WTC11 (cell line): Measurements from ENCODE around the gene MITD1. TPM values are rescaled to one million over a fixed set of nuclear protein-coding genes. Genes with fewer than 3 reads are reported as not detected.
"Not testable (repeated sequence)": the region's sequence is repeated elsewhere in the genome, so short reads cannot be mapped to it uniquely, and the experiment has no call there.

ENCODE experiments used
- ATAC-seq: fragments of 200-7000 bp; cut with Tn5 transposase; 2 replicates; pipeline ENCODE4 v1.10.0; 2021; ENCODE audit warnings: mild to moderate bottlenecking, moderate library complexity
- CTCF ChIA-PET: fragments of 300-600 bp; sonication (Branson Sonifier 250); formaldehyde crosslinking; loops from one replicate; lab custom pipeline; 2021; ENCODE audit warnings: antibody characterized with exemption; lab: Charles Lee
- POLR2A ChIA-PET: fragments of 350-600 bp; sonication (Branson Sonifier 250); formaldehyde crosslinking; loops from one replicate; lab custom pipeline; 2021; ENCODE audit warnings: antibody characterized with exemption; lab: Charles Lee
- DNase-seq: peaks from one replicate; pipeline ENCODE4 v3.0.0; 2021; ENCODE audit warnings: low spot score
- H3K27ac Mint-ChIP-seq: 2 replicates; pipeline ENCODE4 v1.8.0; 2021; ENCODE audit warnings: mixed read lengths
- H3K27me3 Mint-ChIP-seq: 2 replicates; pipeline ENCODE4 v1.8.0; 2021; ENCODE audit warnings: low read depth, mild to moderate bottlenecking, moderate library complexity, mixed read lengths
- H3K36me3 Mint-ChIP-seq: 2 replicates; pipeline ENCODE4 v1.8.0; 2021; ENCODE audit warnings: mixed read lengths
- H3K4me1 Mint-ChIP-seq: 2 replicates; pipeline ENCODE4 v1.8.0; 2022; ENCODE audit warnings: mixed read lengths
- H3K4me3 Mint-ChIP-seq: 2 replicates; pipeline ENCODE4 v1.8.0; 2021; ENCODE audit warnings: mild to moderate bottlenecking, moderate library complexity, mixed read lengths
- H3K9me3 Mint-ChIP-seq: 2 replicates; pipeline ENCODE4 v1.8.0; 2021; ENCODE audit warnings: mixed read lengths
- CTCF ChIP-seq: fragments of 200-600 bp; IDR thresholded peaks from 2 replicates; pipeline ENCODE4 v1.8.0; 2022; ENCODE audit warnings: antibody characterized with exemption
- ETV6 ChIP-seq: sonication (generic); formaldehyde crosslinking; IDR thresholded peaks from 2 replicates; pipeline ENCODE4 v1.8.1; 2022; ENCODE audit warnings: mild to moderate bottlenecking, missing genetic modification reagents
- FOXP1 ChIP-seq: sonication (generic); formaldehyde crosslinking; IDR thresholded peaks from 2 replicates; pipeline ENCODE4 v1.8.0; 2022; ENCODE audit warnings: missing genetic modification reagents, mild to moderate bottlenecking, moderate library complexity, borderline replicate concordance
- GTF2I ChIP-seq: fragments of 250-450 bp; sonication (Bioruptor Pico); conservative IDR thresholded peaks from 2 replicates; pipeline ENCODE4 v1.4.0; 2021; ENCODE audit warnings: mild to moderate bottlenecking
- JAZF1 ChIP-seq: fragments of 250-450 bp; sonication (Bioruptor Pico); IDR thresholded peaks from 2 replicates; pipeline ENCODE4 v1.9.0; 2021; ENCODE audit warnings: moderate library complexity, mild to moderate bottlenecking, inconsistent platforms
- JUN ChIP-seq: sonication (generic); formaldehyde crosslinking; IDR thresholded peaks from 2 replicates; pipeline ENCODE4 v1.8.0; 2023; ENCODE audit warnings: mild to moderate bottlenecking, missing genetic modification reagents
- KAT7 ChIP-seq: sonication (generic); formaldehyde crosslinking; IDR thresholded peaks from 2 replicates; pipeline ENCODE4 v1.8.1; 2023; ENCODE audit warnings: missing genetic modification reagents, mild to moderate bottlenecking, borderline replicate concordance
- MYBL2 ChIP-seq: sonication (generic); formaldehyde crosslinking; IDR thresholded peaks from 2 replicates; pipeline ENCODE4 v1.8.1; 2023; ENCODE audit warnings: mild to moderate bottlenecking, moderate library complexity, missing genetic modification reagents
- PRDM15 ChIP-seq: sonication (generic); formaldehyde crosslinking; IDR thresholded peaks from 2 replicates; pipeline ENCODE4 v1.8.0; 2022; ENCODE audit warnings: missing genetic modification reagents
- PRRX2 ChIP-seq: fragments of 250-450 bp; sonication (Bioruptor Pico); IDR thresholded peaks from 2 replicates; pipeline ENCODE4 v1.8.0; 2021; ENCODE audit warnings: mild to moderate bottlenecking
- ZMAT4 ChIP-seq: fragments of 250-450 bp; sonication (Bioruptor Pico); IDR thresholded peaks from 2 replicates; pipeline ENCODE4 v1.9.0; 2021; ENCODE audit warnings: mild to moderate bottlenecking
- ZNF232 ChIP-seq: sonication (generic); formaldehyde crosslinking; IDR thresholded peaks from 2 replicates; pipeline ENCODE4 v1.8.0; 2022; ENCODE audit warnings: mild to moderate bottlenecking, missing genetic modification reagents
- ZNF281 ChIP-seq: sonication (generic); formaldehyde crosslinking; IDR thresholded peaks from 2 replicates; pipeline ENCODE4 v1.8.0; 2023; ENCODE audit warnings: mild to moderate bottlenecking, missing genetic modification reagents
- total RNA-seq: library from RNA; stranded (reverse); gene quantifications from 3 replicates; pipeline ENCODE4 v1.2.3, GENCODE V29; 2021
- TF ChIP-seq, protein P1 (sequence below): sonication (generic); formaldehyde crosslinking; conservative IDR thresholded peaks from 2 replicates; pipeline ENCODE4 v1.8.1; 2023; ENCODE audit warnings: mild to moderate bottlenecking, low read depth, missing genetic modification reagents, moderate library complexity

MITD1 gene
- total RNA-seq, 1 experiment from 2014 or later, result 33.1 TPM

DNA sequence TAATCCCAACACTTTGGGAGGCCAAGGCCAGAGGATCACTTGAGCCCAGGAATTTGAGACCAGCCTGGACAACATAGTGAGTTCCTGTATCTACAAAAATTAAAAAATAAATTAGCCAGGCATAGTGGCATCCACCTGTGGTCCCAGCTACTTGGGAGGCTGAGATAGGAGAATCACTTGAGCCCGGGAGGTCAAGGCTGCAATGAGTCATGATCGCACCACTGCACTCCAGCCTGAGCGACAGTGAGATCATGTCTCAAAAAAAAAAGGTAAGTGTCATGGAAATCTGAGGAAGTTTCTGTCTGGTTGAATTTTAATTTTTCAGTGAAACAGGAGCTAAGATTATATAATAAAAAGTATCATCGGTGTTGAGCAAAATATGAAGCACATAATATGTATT, 41.9 kb downstream of the MITD1 start:
- Mint-ChIP-seq H3K27ac (no peak overlapping the region), H3K4me1 (peaks cover 16% of the 10 kb centered on the region), H3K36me3 (peaks cover 43% of the 10 kb centered on the region), H3K9me3 (peaks cover 39% of the 10 kb centered on the region), H3K27me3 (peaks cover 25% of the 10 kb centered on the region), H3K4me3 (no peak overlapping the region)
- POLR2A ChIA-PET, result no interaction called here
- DNase-seq (no peak), ATAC-seq (no peak)
- CTCF ChIA-PET, result no interaction called here
- TF ChIP-seq ZNF281 (CRISPR knock-in tag) (no peak), ZMAT4 (CRISPR knock-in tag) (no peak), JUN (CRISPR knock-in tag) (no peak), PRDM15 (no peak), FOXP1 (CRISPR knock-in tag) (no peak), CTCF (no peak), GTF2I (CRISPR knock-in tag) (no peak), KAT7 (CRISPR knock-in tag) (no peak), PRRX2 (CRISPR knock-in tag) (no peak), ETV6 (no peak), ZNF232 (CRISPR knock-in tag) (no peak), MYBL2 (CRISPR knock-in tag) (no peak), JAZF1 (CRISPR knock-in tag) (no peak)
- TF ChIP-seq, protein P1, sequence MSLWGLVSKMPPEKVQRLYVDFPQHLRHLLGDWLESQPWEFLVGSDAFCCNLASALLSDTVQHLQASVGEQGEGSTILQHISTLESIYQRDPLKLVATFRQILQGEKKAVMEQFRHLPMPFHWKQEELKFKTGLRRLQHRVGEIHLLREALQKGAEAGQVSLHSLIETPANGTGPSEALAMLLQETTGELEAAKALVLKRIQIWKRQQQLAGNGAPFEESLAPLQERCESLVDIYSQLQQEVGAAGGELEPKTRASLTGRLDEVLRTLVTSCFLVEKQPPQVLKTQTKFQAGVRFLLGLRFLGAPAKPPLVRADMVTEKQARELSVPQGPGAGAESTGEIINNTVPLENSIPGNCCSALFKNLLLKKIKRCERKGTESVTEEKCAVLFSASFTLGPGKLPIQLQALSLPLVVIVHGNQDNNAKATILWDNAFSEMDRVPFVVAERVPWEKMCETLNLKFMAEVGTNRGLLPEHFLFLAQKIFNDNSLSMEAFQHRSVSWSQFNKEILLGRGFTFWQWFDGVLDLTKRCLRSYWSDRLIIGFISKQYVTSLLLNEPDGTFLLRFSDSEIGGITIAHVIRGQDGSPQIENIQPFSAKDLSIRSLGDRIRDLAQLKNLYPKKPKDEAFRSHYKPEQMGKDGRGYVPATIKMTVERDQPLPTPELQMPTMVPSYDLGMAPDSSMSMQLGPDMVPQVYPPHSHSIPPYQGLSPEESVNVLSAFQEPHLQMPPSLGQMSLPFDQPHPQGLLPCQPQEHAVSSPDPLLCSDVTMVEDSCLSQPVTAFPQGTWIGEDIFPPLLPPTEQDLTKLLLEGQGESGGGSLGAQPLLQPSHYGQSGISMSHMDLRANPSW (CRISPR knock-in tag), result no peak

- CTCF ChIA-PET, result interaction anchor here (1.4 kb wide), 1 partner anchor 19 kb away, joined by 3 read pairs; the partner anchor contains the start of genes LIPT1 and TSGA10
- Mint-ChIP-seq H3K27me3 (peaks cover 59% of the 10 kb centered on the region), H3K9me3 (peaks cover 78% of the 10 kb centered on the region), H3K36me3 (peaks cover 82% of the 10 kb centered on the region)
- H3K4me3 Mint-ChIP-seq, DNase-seq, H3K4me1 Mint-ChIP-seq, ATAC-seq, POLR2A ChIA-PET, H3K27ac Mint-ChIP-seq: not testable (repeated sequence)
Observed at GRCh38 chr2:99135044-99135556, 45.8 kb downstream of the MITD1 start.
